Testis (tissue), 2 donors: ENCODE measurements around the gene ADAD2.

Experiments
- POLR2A ChIP-seq: fragments of 450-650 bp; IDR thresholded peaks from one replicate; pipeline ENCODE4 v1.6.1; 2017; ENCODE audit warnings: antibody characterized with exemption, mild to moderate bottlenecking, moderate library complexity
- TF ChIP-seq, protein P1 (sequence below), 3 experiments: fragments of 450-650 bp in 2 of 3; fragments of 200-600 bp in 1 of 3; sonication (generic) in 1 of 3; IDR thresholded peaks; one replicate each; pipeline ENCODE4 v1.5.1; 2016 to 2019; ENCODE audit warnings: antibody characterized with exemption in 3 of 3, mild to moderate bottlenecking in 2 of 3, moderate library complexity in 1 of 3

GRCh38 chr16:84175350-84176081 is 15.4 kb upstream of the ADAD2 start:
- TF ChIP-seq, protein P1, sequence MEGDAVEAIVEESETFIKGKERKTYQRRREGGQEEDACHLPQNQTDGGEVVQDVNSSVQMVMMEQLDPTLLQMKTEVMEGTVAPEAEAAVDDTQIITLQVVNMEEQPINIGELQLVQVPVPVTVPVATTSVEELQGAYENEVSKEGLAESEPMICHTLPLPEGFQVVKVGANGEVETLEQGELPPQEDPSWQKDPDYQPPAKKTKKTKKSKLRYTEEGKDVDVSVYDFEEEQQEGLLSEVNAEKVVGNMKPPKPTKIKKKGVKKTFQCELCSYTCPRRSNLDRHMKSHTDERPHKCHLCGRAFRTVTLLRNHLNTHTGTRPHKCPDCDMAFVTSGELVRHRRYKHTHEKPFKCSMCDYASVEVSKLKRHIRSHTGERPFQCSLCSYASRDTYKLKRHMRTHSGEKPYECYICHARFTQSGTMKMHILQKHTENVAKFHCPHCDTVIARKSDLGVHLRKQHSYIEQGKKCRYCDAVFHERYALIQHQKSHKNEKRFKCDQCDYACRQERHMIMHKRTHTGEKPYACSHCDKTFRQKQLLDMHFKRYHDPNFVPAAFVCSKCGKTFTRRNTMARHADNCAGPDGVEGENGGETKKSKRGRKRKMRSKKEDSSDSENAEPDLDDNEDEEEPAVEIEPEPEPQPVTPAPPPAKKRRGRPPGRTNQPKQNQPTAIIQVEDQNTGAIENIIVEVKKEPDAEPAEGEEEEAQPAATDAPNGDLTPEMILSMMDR (IDR thresholded peaks at IDR 0.05), result peak; percentile 69 to 77 (median 69)
- no peak for TF ChIP-seq POLR2A
